HTERT RPE-1 (cell line): Measurements from ENCODE around the gene ZSCAN1.

ENCODE experiments used
- in situ Hi-C: fragments of 300-500 bp; cut with MboI; formaldehyde crosslinking; loops from 4 replicates; pipeline ENCODE4 v1.14.3; 2020; ENCODE audit warnings: low sequenced_read_pairs

The ZSCAN1 gene

GRCh38 chr19:58067240-58067912 lies 33.6 kb downstream of the ZSCAN1 start:
- in situ Hi-C loops: no loop called here

DNA sequence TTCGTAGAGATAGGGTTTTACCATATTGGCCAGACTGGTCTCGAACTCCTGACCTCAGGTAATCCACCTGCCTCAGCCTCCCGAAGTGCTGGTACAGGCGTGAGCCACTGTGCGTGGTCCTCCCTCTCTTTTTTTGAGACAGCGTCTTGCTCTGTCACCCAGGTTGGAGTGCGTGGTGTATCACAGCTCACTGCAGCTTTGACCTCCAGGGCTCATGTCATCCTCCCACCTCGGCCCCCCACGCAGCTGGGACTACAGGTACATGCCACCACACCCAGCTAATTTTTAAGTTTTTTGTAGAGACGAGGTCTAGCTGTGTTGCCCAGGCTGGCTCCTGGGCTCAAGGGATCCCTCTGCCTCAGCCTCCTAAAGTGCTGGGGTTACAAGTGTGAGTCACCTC lies 46.0 kb downstream of the ZSCAN1 start:
- in situ Hi-C loops: no loop called here

DNA sequence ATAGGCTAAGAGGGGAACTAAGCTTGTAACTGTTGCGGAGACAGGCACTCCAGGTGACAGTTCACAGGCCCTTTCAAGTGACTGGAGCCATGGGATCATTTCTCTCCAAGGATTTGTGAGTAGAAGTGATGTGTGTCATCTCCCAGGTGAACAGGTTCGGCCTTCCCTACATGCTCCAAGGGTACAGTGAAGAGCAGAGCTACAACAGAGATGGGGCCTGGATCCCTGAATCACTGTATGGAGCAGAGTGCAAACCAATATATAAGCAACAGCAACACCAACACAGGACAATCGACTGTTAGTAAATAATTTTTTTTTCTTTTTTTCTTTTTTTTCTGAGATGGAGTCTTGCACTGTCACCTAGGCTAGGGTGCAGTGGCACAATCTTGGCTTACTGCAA lies 49.2 kb downstream of the ZSCAN1 start:
- in situ Hi-C loops: no loop called here

- in situ Hi-C loops: no loop called here
These were observed 50.9 kb downstream of the ZSCAN1 start for GRCh38 chr19:58084596-58085347.

GRCh38 chr19:58085348-58085875 lies 51.6 kb downstream of the ZSCAN1 start:
- in situ Hi-C loops: no loop called here

GRCh38 chr19:58086825-58087710 lies 53.2 kb downstream of the ZSCAN1 start:
- in situ Hi-C loops: no loop called here

- in situ Hi-C loops: no loop called here
These were observed 54.8 kb downstream of the ZSCAN1 start for GRCh38 chr19:58088521-58089052.

GRCh38 chr19:58089846-58090245 lies 56.0 kb downstream of the ZSCAN1 start:
- in situ Hi-C loops: no loop called here

GRCh38 chr19:58091251-58091995 lies 57.6 kb downstream of the ZSCAN1 start:
- in situ Hi-C loops: no loop called here

DNA sequence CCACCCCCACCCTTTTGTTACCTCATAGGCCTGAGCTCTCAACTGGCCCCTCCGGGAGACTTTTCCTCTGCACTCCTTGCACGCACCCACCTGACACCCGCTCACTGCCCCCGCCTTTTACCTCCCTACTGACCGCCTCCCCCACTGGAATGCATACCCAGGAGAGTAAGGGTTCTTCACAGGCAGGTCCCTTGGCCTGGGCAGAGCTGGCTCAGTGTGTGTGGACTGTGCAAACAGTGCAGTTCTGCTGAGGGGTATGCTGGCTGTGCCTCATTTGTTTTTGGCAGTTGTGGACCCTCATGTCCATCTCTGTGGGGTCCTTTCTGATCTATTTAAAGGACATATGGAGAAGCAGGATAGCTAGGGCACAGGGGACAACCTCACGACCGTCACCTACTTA lies 59.2 kb downstream of the ZSCAN1 start:
- in situ Hi-C loops: no loop called here

DNA sequence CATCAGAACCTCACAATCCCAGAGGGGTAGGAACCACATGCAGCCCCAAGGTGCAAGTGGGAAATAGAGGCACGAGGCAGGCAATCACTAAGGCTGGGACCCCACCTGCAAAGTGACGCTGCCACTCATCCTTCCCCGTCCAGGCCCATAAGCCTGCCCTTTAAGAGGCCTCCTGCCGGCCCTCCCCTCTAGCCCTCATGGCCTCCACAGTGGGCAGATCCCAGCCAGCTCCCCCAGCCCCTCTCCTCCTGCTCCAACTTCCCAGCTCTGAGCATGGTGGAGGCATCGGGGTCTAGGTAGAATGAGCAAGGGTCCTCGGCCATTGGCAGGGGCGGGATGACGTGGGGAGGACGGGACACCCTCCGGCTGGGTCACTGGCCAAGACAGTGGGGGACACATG lies 61.5 kb downstream of the ZSCAN1 start:
- in situ Hi-C loops: no loop called here

GRCh38 chr19:58096884-58097283 lies 63.1 kb downstream of the ZSCAN1 start:
- in situ Hi-C loops: no loop called here

DNA sequence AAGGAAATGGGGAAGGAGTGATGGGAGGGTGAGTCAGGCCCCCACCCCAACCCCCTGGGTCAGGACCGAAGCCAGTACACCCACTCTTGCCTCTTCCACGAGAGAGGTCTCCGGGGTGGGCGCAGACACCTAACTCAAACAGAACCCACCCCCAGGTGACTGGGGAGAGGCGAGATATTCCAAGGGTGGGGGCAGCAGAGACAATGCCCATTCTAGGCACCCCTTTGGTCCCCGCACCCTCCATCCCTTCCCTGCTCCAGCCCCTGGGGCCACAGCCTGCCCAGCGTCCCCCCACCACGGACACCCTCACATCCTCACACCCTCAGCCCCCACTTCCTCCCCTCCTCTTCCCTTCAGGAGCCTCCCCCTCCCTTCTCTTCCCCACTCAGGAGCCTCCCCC lies 63.5 kb downstream of the ZSCAN1 start:
- in situ Hi-C loops: no loop called here

DNA sequence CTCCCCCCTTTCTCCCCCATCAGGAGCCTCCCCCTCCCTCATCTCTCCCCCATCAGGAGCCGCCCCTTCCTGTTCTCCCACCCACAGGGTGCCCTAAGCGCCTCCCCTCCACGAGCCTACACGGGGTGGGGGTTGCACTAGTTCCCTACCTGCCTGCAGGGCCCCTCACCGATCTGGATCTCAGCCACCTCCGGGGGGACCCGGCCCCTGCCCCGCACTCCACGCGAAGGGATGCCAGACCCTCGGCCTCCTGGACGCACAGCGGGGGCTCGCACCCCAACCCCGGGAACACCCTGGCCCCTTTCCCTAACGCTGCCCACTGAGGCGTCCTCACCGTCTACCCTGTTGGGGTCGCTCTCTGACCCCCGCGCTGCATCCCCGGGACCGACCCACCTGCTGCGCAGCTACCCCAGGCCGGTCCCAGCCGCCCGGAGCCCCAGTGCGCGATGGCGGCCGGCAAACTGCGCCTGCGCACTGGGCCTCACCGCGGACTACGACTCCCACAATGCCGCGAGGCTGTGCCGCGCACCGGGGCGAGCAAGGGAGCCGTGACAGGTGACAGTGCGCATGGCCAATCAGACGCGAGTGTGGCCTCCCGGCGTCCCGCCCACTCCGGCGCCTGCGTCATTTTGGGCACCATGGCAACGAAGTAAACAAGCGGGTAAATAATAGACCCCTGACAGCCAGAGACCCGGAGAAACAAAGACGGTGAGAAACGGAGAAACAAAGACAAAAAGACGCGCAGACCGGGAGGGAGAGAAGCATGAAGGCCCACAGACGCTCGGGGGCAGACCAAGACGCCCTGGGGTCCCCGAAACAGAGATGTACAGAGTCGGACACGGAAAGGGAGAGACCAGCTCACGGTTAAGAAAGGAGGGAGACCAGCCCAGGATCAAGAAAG lies 64.2 kb downstream of the ZSCAN1 start, which contains the start of gene ZSCAN18:
TSS of gene ZSCAN18 (minus strand) at position 451 of the 901 bp plus-strand sequence. CDS start 7,964 bp downstream, outside the sequence.
- in situ Hi-C loops: no loop called here

DNA sequence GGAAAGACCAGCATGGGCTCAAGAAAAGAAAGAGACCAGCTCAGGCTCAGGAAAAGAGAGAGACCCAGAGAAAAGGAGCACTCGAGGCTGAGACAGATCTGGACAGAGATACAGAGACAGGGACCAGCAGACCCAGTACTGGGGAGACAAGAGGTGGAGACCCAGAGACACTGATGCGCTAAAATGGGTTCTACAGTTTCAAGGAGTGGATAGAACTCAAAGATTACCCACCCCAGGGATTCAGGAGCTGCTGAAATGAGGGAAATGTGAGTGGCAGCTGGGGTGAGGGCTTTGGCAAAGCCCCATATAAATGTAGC lies 64.8 kb downstream of the ZSCAN1 start:
- in situ Hi-C loops: no loop called here
